Activated CD4-positive, alpha-beta T cell treated with anti-CD3 and anti-CD28 coated beads, Interleukin-2, amount 50 U/mL, for 48 hours (primary cell): ENCODE results near the gene MOK.
A peak's percentile ranks its signal among the peaks of the same experiment; 100 is the strongest.

ENCODE experiments used
- DNase-seq, 2 experiments: peaks; one replicate each; pipeline ENCODE4 v3.0.0-alpha.2; 2020

Gene MOK

GRCh38 chr14:102222751-102223150 lies 82.2 kb downstream of the MOK start:
- no peak for DNase-seq

- no peak for DNase-seq
Observed at GRCh38 chr14:102222009-102222575, 82.9 kb downstream of the MOK start.

- peak; percentile 12 to 26 for DNase-seq
Observed at GRCh38 chr14:102221026-102221425, 83.9 kb downstream of the MOK start.

GRCh38 chr14:102220031-102220430 lies 84.9 kb downstream of the MOK start:
- DNase-seq: peak; percentile 12 to 26

- no peak for DNase-seq
Observed at GRCh38 chr14:102219316-102219715, 85.6 kb downstream of the MOK start.

- no peak for DNase-seq
Observed at GRCh38 chr14:102218688-102219087, 86.3 kb downstream of the MOK start.

GRCh38 chr14:102217987-102218421 lies 87.0 kb downstream of the MOK start:
- DNase-seq: no peak

GRCh38 chr14:102217399-102217798 lies 87.6 kb downstream of the MOK start:
- DNase-seq: no peak

- no peak for DNase-seq
Observed at GRCh38 chr14:102215576-102216250, 89.3 kb downstream of the MOK start.

- no peak for DNase-seq
Observed at GRCh38 chr14:102215071-102215470, 89.9 kb downstream of the MOK start.

- no peak for DNase-seq
Observed at GRCh38 chr14:102213984-102214658, 90.8 kb downstream of the MOK start.

- DNase-seq: no peak
Observed at GRCh38 chr14:102213470-102213869, 91.5 kb downstream of the MOK start.

- no peak for DNase-seq
Observed at GRCh38 chr14:102212845-102213244, 92.1 kb downstream of the MOK start.

- DNase-seq: no peak
Observed at GRCh38 chr14:102212356-102212755, 92.6 kb downstream of the MOK start.

- DNase-seq: no peak
Observed at GRCh38 chr14:102211240-102211639, 93.7 kb downstream of the MOK start.

- DNase-seq: no peak
Observed at GRCh38 chr14:102210421-102211042, 94.4 kb downstream of the MOK start.

GRCh38 chr14:102209224-102209966 lies 95.6 kb downstream of the MOK start:
- no peak for DNase-seq

GRCh38 chr14:102208741-102209140 lies 96.2 kb downstream of the MOK start:
- no peak for DNase-seq

GRCh38 chr14:102207831-102208365 lies 97.1 kb downstream of the MOK start:
- DNase-seq: no peak

GRCh38 chr14:102206918-102207317 lies 98.0 kb downstream of the MOK start:
- no peak for DNase-seq

GRCh38 chr14:102205560-102205959 lies 99.4 kb downstream of the MOK start:
- DNase-seq: no peak

GRCh38 chr14:102203382-102203781 lies 101.6 kb downstream of the MOK start:
- DNase-seq: no peak

GRCh38 chr14:102202944-102203343 lies 102.0 kb downstream of the MOK start:
- DNase-seq: no peak
